ENCODE data around the gene MAPK1. TPM values are rescaled to one million over a fixed set of nuclear protein-coding genes. Genes with fewer than 3 reads are reported as not detected.

Gene MAPK1
- total RNA-seq, 1 donor: 46.3 TPM

GRCh38 chr22:21761994-21762680, 105.3 kb downstream of the MAPK1 start:
- no peak for DNase-seq (ENCODE audit: insufficient read length, low spot score, missing footprints)
- H3K36me3 ChIP-seq (ENCODE audit: insufficient read depth, low read length): peaks cover 63% of the 10 kb centered on the region
- H4K20me1 ChIP-seq (ENCODE audit: insufficient read depth, low read length): peaks cover 6% of the 10 kb centered on the region
- TF ChIP-seq, protein P1, sequence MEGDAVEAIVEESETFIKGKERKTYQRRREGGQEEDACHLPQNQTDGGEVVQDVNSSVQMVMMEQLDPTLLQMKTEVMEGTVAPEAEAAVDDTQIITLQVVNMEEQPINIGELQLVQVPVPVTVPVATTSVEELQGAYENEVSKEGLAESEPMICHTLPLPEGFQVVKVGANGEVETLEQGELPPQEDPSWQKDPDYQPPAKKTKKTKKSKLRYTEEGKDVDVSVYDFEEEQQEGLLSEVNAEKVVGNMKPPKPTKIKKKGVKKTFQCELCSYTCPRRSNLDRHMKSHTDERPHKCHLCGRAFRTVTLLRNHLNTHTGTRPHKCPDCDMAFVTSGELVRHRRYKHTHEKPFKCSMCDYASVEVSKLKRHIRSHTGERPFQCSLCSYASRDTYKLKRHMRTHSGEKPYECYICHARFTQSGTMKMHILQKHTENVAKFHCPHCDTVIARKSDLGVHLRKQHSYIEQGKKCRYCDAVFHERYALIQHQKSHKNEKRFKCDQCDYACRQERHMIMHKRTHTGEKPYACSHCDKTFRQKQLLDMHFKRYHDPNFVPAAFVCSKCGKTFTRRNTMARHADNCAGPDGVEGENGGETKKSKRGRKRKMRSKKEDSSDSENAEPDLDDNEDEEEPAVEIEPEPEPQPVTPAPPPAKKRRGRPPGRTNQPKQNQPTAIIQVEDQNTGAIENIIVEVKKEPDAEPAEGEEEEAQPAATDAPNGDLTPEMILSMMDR (IDR thresholded peaks at IDR 0.05; ENCODE audit: extremely low read depth, low read depth, low read length): no peak
- H3K4me1 ChIP-seq (ENCODE audit: insufficient read depth, low read length): peaks cover 19% of the 10 kb centered on the region
- H3K27me3 ChIP-seq (ENCODE audit: insufficient read depth, low read length): no peaks in the 10 kb centered on the region
- H3K79me2 ChIP-seq (ENCODE audit: insufficient read depth, low read length): no peaks in the 10 kb centered on the region
- no peak overlapping the region for H3K4me3 ChIP-seq (ENCODE audit: insufficient read depth, low read length)
- peak overlapping the region; percentile 13 for H3K4me2 ChIP-seq (ENCODE audit: insufficient read depth, low read length)
- H3K27ac ChIP-seq (ENCODE audit: low read depth, low read length): peak overlapping the region; percentile 7
- H3K9me3 ChIP-seq (ENCODE audit: low read depth, low read length): no peaks in the 10 kb centered on the region
- H2AFZ ChIP-seq (ENCODE audit: low read length): no peak overlapping the region

DNA sequence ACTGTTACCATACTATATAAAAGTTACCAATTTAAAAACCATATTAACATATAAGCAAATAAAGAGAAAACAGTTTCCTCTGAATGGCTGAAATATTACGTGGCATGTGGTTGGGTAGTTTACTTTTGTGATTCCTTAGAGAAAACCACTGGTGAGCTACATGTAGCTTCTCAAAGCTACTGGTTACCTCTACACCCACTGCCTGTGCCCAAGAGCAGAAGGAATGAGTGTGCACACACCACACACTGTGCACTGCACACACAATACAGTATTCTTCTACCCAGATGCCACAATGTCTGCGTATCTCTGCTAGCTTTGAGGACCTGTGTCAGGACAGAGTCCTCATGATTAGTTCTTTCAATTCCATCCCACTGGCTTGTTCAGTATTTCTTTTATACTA, 106.4 kb downstream of the MAPK1 start:
- H3K4me2 ChIP-seq (ENCODE audit: insufficient read depth, low read length): peak overlapping the region; percentile 13
- peaks cover 52% of the 10 kb centered on the region for H3K36me3 ChIP-seq (ENCODE audit: insufficient read depth, low read length)
- H3K79me2 ChIP-seq (ENCODE audit: insufficient read depth, low read length): no peaks in the 10 kb centered on the region
- H3K27ac ChIP-seq (ENCODE audit: low read depth, low read length): peak overlapping the region; percentile 66
- TF ChIP-seq, protein P1 (IDR thresholded peaks at IDR 0.05; ENCODE audit: extremely low read depth, low read depth, low read length): no peak
- H3K9me3 ChIP-seq (ENCODE audit: low read depth, low read length): no peaks in the 10 kb centered on the region
- H3K4me3 ChIP-seq (ENCODE audit: insufficient read depth, low read length): no peak overlapping the region
- H4K20me1 ChIP-seq (ENCODE audit: insufficient read depth, low read length): peaks cover 10% of the 10 kb centered on the region
- no peak for DNase-seq (ENCODE audit: insufficient read length, low spot score, missing footprints)
- H3K4me1 ChIP-seq (ENCODE audit: insufficient read depth, low read length): peaks cover 29% of the 10 kb centered on the region
- no peak overlapping the region for H2AFZ ChIP-seq (ENCODE audit: low read length)
- H3K27me3 ChIP-seq (ENCODE audit: insufficient read depth, low read length): no peaks in the 10 kb centered on the region

- Histone ChIP-seq H4K20me1 (ENCODE audit: insufficient read depth, low read length) (peaks cover 10% of the 10 kb centered on the region), H3K36me3 (ENCODE audit: insufficient read depth, low read length) (peaks cover 48% of the 10 kb centered on the region), H3K27me3 (ENCODE audit: insufficient read depth, low read length) (no peaks in the 10 kb centered on the region), H3K4me3 (ENCODE audit: insufficient read depth, low read length) (no peak overlapping the region), H3K79me2 (ENCODE audit: insufficient read depth, low read length) (no peaks in the 10 kb centered on the region), H3K4me1 (ENCODE audit: insufficient read depth, low read length) (peaks cover 34% of the 10 kb centered on the region), H3K4me2 (ENCODE audit: insufficient read depth, low read length) (peak overlapping the region; percentile 13), H2AFZ (ENCODE audit: low read length) (no peak overlapping the region), H3K9me3 (ENCODE audit: low read depth, low read length) (no peaks in the 10 kb centered on the region), H3K27ac (ENCODE audit: low read depth, low read length) (peak overlapping the region; percentile 66)
- no peak for DNase-seq (ENCODE audit: insufficient read length, low spot score, missing footprints)
- TF ChIP-seq, protein P1 (IDR thresholded peaks at IDR 0.05; ENCODE audit: extremely low read depth, low read depth, low read length): no peak
Measured at GRCh38 chr22:21760640-21761039, 106.8 kb downstream of the MAPK1 start.

GRCh38 chr22:21759646-21760376, 107.6 kb downstream of the MAPK1 start:
- no peak overlapping the region for H3K4me3 ChIP-seq (ENCODE audit: insufficient read depth, low read length)
- DNase-seq (ENCODE audit: insufficient read length, low spot score, missing footprints): no peak
- H2AFZ ChIP-seq (ENCODE audit: low read length): no peak overlapping the region
- H3K36me3 ChIP-seq (ENCODE audit: insufficient read depth, low read length): peaks cover 40% of the 10 kb centered on the region
- H3K9me3 ChIP-seq (ENCODE audit: low read depth, low read length): no peaks in the 10 kb centered on the region
- TF ChIP-seq, protein P1 (IDR thresholded peaks at IDR 0.05; ENCODE audit: extremely low read depth, low read depth, low read length): no peak
- H3K4me2 ChIP-seq (ENCODE audit: insufficient read depth, low read length): no peak overlapping the region
- peaks cover 14% of the 10 kb centered on the region for H4K20me1 ChIP-seq (ENCODE audit: insufficient read depth, low read length)
- no peaks in the 10 kb centered on the region for H3K79me2 ChIP-seq (ENCODE audit: insufficient read depth, low read length)
- H3K4me1 ChIP-seq (ENCODE audit: insufficient read depth, low read length): peaks cover 42% of the 10 kb centered on the region
- peak overlapping the region; percentile 66 for H3K27ac ChIP-seq (ENCODE audit: low read depth, low read length)
- no peaks in the 10 kb centered on the region for H3K27me3 ChIP-seq (ENCODE audit: insufficient read depth, low read length)
